Midbrain (tissue), 1 donor: ENCODE results near the gene ERC2.
"Not testable (repeated sequence)": the region's sequence is repeated elsewhere in the genome, so short reads cannot be mapped to it uniquely, and the experiment has no call there.

ENCODE experiments used
- DNase-seq: peaks from one replicate; lab custom pipeline; 2025; lab: John Stamatoyannopoulos, UW

The ERC2 gene

DNA sequence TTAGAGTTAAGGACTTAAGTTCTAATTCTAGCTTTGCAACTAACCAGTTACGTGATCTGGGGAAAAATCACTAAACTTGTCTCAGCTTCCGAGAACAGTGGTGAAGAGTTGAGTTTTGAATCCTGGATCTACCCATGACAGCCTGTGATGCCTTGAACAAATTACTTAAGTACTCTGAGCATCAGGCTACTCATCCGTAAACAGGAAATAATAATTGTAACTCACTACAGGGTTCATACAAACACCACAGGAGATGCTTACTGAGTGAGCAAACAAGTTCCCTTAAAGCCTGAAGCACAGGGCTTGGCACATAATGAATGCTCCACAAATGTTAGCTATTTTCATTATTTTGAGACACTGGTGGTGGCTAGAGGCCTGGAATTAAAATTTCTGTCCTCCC, 158.8 kb downstream of the ERC2 start:
- no peak for DNase-seq

DNA sequence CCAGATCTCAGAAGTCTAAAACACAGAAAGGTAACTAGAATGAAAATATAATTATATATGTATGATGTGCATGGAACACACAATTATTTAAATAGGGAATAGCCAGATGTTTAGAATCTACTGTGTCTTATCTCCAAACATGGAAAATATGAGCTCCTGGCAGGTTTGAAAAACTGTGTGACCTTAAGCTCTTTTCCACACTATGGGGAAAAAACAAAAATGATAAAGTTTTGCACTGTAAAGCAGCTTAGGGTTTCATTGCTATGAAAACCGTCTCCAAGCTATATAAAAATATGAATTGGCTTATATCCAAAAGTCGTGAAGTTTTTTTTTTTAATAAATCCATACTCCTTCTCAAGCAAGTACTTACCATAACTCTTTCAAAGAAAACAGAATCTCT, 159.8 kb downstream of the ERC2 start:
- DNase-seq, result no peak

DNA sequence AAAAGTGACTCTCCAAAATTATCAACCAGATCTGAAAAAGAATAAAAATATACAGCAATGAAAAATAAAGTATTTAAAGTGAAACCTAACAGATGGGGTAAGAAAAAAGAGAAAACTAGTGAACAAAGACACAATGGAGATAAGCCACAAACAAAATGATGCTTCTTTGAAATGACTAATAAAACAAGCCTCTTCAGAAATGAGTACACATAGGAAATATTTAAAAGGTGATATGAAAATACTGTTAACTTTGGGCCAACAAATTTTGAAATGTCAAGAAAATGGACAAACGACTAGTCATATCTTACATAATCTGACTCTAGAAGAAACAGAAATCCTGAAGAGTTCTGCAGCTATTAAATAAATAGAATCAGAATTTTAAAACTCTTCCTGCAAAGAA, 164.2 kb downstream of the ERC2 start:
- DNase-seq, result no peak

DNA sequence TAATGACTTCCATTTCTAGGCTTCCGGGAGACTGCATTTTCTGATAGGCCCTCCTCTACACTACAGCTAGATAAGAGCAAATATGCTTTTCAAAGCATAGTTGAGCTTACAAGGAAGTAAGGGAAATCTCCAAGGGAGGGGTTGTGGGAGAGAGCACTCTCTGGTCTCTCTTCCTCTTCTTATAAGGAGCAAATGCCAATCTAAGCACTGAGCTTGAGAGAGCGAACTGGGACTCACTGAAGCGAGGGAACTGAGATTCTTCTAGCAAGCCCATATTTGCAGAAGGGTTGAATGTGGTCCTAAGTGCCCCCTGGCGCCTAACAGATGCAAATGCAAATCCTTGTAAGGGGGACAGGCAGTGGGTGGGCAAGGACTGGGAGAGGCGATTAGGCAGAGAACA, 164.8 kb downstream of the ERC2 start:
- DNase-seq, result peak; percentile 46

DNA sequence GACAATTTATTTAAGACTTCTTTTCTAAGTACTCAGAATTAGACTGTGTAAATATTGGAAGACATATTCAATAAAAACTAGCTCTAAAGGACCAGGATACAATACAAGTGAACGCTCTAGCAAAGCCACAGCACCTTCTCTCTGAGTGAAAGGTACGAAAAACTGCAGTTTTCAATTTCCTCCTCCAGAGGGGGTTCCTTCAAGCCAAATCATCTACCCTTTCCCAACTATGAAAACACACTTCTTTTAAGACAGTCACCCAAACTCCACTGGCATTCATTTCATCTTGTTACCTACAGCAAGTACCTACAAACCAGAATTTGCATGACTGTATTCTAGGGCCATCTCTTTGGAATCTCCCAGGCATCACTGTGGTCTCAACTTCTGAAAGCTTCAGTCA, 165.8 kb downstream of the ERC2 start:
- DNase-seq, result no peak

DNA sequence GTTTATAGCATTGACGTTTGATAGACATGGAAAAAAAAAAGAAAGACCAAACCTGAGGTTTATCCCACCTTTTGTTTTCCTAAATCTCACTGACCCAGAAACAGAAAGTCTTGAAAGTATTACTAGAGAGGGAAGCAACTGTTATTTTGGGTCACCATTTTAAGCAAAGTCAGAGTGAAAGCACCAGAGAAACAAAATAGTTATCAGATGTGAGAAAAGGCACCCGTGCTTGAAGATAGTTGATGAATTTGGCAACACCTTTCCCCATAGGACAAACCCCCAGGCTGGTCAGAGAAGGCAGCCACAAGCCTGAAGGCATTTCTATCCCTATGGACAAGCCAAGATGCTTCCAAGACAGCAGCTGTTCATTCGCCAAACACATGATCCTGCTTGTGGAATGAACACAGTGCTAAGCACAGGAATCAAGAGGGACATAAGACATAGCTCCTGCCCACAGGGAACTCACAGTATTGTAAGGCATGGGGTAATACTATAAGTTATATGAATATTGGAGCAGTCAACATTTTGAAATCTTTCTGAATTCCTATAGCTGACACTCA, 170.9 kb downstream of the ERC2 start:
- DNase-seq, result no peak

DNA sequence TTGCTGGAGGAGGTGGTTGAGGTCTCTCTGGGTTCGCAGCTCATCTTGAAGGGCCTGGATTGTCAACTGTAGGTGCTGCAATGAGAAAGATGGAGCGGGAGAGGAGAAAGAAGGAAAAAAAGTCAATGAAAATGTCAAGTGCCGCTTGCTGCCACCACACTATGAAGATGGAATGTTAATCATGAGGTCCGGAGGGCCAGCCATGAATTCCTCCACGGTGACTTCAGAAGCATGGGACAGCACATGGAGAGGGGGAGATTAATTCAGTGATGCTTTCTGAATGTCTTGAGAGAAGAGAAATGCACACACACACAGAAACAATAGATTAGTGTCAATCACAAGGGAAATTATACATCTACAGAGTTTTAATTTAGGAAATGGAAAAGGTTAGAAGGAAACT, 171.9 kb downstream of the ERC2 start:
- no peak for DNase-seq

DNA sequence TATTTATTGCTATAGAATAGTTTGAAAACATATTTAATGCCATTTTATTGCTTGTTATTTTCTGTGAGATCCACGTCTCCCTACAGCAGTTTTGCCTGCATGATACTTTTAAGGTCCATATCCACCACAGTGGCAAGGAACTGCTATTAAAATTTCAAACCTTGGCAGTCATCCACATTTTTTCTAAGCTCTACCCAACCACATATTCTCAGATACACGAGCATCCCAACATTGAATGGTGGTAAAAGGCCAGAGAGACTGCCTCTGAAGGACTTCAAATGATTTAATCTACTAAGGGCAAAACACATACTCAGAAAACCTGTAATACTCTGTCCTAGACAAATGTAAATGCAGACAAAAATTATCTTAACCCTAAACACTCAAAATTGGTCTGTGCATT, 173.1 kb downstream of the ERC2 start:
- DNase-seq, result no peak

DNA sequence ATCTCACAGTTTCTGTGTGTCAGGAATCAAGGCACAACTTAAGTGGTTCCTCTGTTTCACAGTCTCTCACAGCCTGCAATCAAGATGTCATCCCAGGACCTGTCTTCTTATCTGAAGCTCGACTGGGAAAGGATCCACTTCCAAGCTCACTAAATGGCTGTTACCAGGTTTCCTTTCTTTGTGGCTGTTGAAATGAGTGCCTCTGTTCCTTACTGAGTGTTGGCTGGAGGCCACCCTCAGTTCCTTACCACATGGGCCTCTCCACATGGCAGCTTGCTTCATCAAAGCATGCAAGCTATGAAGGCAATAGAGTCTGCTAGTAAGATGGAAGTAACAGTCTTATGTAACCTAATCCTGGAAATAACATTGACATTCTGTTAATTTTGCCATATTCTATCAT, 174.0 kb downstream of the ERC2 start:
- DNase-seq, result no peak

DNA sequence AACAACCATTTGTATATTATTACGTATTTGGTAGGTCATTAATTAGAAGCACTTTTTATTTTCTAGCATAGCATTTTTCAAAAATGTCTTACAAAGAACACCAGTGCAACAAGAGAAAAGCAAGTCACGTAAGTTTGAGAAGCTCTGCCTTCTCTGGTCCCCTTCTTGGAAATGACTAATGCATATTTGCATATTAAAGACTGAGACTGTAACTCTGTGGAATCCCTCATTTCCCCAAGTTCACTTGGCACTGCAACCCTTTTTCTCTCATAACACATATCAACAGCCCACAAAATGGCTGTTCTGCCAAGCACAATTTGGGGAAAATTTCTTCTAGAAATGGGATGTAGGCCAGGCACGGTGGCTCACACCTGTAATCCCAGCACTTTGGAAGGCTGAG, 176.3 kb downstream of the ERC2 start:
- no peak for DNase-seq

DNA sequence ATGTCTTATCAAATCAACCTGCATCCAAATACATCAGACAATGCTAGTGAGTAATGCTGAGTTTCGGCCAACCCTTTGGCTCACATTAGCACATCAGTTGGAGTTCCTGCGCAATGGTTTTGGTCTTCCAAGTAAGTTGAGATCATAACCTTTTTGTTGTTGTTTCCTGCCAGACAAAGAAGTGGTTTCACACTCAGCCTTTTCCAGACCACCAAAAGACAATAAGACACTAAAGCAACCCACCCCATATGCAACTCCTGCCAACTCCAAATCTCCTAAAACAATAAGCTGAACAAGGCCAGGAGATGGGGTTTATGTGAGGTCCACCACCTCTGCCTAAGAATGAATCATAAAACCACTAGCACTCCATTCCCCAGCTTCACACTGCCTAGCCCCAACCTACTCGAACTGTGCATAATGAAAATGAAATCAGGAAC, 177.0 kb downstream of the ERC2 start:
- no peak for DNase-seq

DNA sequence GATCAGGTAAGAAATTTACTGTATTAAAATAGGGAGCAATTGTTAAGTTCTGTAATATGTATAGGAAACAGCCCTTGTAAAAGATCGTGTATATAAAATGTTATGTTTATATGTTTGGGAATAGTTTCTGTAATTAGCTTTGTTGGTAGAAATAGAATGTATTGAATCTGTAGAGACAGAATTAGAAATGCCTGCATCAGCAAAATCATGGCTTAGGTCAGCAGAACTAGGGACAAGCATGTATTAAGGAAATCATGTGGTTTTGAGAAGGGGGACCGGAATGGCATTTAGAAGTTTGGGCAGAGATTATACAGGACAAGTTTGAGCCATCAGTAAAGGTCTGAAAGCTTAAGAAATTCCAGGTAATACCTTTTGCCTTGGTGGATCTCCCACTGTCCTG, 177.9 kb downstream of the ERC2 start:
- no peak for DNase-seq

DNA sequence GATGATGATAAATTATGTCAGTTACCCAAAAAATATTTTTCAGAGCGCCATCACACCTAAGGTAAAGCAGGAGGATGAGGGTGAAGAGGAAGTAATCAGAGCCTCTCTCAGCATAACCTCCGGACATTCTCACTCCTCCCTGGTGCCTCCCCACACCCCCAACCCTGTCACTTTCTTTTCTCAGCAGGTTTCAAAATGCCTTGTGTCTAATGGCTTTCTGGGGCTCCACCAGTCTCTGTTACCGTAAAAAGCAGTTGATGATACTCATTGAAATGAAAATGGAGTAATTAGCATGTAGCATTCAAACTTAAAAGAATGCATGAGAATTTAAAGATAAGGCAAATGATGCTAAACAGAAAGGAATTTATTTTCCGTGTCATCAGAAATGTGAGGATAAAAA, 180.0 kb downstream of the ERC2 start:
- DNase-seq, result no peak

DNA sequence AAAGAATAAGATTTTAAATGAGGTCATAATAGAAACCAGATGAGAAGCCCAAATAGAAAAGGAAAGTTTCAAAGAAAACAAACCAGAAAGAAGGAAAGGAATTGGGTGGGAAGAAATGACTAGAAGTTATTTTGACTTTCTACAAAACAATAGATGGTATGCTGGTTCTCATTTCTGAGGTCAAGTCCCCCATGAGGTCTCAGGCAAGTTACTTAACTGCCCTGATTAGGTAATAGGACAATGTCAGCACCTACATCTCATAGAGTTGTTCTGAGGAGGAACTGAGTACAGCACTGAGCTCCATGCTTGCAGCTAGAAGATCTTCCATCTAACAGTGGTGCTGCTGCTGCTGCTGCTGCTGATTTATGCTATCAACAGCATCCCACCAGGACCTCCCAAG, 185.9 kb downstream of the ERC2 start:
- DNase-seq, result no peak

DNA sequence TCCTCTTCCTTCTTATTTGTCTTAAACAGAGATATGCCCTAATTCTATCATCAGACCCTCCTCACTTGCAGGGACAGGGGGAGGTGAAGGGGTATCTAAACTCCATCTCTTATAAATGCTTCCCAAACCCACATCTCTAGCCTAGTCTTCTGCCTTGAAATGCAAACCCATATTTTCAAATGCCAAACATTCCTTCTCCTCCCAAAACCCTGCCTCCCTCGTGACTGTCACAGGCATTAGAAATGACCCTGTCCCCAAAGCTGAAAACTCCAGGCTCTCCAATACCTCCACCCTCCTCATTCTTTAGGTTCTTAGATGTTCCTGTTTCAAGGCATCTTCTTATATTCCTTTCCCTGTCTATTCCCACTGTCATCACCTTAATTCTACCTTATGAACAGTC, 191.0 kb downstream of the ERC2 start:
- DNase-seq, result no peak

DNA sequence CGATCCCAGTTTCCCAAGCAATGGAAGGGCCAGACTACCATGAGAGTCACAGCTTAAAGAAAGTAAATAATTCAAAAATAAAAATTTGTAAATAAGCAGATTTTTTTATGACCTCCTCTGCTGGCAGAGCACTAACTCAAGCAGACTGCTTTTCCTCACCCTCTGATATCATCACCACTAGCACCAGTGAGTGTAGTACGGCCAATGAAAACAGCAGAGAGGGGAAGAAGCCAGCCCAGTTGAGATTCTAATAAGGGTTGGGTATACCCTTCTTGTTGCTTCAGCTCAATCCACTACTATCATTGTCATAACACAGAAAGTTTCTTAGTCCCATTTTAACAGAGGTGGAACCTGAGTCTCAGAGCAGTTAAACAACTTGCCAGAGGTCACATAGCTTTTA, 193.1 kb downstream of the ERC2 start:
- no peak for DNase-seq

DNA sequence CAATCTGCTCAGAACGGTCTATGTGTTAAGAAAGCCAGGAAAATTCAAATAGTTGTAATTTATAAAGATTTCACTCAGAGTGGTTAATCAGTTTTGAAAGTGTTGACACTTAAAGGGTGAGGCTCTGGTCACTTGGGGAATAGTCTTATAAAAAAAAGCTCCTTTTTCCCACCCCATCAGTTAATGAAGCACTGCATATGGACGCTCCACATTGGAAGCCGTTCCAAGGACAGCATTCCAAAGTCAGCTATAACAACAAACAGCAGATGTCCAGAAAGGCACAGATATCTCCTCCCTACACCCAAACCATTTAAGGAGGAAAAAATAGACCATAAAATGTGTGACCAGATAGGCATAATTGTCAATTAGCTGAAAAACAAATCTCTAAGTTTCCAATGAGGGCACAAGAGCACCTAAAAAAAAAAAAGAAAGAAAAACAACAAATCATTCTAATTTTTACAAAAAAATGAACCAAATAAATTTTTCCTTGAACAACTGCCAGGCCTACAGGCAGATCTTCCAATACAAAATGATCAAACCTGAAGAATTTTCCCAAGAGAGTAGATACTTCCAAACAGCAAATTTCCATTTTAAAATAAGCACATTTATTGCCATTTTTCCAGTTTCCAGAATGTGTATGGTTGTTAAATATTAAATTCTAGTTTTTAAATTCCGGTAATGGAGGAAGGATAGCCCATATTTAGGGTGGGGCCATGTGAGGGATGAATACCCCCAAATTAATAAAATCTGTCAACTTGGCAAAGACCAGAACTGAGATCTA, 198.3 kb downstream of the ERC2 start:
- DNase-seq, result no peak

DNA sequence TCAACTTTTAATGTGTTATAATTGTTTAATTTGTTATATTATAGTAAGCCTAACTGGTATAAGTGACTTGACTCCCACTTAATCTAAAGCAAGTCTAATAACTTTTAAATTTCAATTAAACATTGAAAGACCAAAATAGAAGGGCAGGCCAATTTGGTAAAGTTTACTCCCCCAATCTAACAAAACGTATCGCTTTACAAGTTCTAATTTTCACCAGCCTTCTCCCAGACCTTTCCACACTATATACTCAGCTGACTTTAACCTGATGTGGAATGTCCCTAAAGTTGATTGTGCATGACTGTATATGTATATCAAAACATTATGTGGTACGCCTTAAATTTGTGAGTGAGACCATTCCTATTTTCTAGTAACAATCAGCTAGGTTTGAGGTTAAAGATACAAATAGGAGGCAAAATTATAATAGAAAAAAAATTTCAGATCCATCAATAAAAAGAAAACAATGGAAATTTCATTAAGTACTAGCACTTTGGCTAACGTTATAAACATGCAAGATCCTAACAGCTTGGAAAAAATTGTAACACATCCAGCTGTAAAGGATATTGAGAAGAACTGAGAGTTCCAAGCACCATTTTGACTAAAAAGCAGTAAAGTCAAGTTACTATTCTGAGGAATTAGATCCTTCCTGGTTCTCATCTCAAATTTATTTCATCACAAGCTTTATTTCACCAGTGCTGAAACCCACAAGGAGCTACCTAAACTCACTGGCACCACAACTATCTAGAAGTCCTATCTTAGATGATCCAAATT, 199.5 kb downstream of the ERC2 start:
- no peak for DNase-seq

DNA sequence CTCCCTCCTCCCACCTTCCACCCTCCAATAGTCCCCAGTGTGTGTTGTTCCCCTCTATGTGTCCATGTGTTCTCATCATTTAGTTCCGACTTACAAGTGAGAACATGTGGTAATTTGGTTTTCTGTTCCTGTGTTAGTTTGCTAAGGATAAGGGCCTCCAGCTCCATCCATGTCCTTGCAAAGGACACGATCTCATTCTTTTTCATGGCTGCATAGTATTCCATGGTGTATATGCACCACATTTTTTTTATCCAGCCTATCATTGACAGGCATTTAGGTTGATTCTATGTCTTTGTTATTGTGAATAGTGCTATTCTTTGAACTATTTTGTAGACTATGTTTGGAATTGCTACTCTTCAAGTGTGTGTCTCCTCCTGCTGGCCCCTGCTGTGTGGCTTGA, 206.4 kb downstream of the ERC2 start:
- DNase-seq, result not testable (repeated sequence)

DNA sequence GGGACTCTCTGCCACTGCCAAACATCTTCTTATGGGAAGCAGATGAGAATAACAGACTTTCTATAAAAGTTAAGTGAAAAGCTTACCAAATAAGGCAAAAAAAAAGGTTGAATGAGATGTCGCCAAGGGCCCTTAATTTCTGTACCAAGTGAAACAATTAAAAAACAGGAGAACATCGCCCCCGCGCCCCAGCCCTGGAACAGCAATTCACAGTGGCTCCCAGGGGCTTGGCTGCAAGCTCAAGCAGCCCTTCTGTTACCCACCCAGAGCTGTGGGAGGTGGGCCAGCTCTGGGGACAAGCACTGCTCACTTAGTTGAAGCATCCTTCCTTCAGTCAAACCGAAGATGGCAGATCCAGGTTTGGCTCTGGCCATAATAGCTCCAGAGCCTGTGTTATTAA, 208.0 kb downstream of the ERC2 start:
- no peak for DNase-seq

DNA sequence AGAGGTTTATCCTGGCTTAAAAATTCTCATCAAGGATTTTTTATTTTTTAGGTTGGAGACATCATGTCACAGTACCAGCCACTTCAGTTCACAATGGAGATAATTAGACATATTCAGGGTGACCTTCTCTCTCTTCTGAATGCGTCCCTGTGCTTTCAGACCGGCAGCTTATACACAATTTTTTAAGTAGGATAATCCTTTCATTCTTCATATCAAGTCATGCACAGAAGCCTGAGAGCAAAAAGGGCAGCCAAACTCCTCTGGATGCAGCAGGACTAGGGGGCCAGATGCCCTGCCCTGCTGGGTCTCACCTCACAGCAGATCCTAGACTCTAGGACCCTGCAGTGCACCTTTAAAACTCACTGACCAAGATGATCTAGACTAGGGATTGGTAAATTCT, 210.4 kb downstream of the ERC2 start:
- DNase-seq, result no peak

DNA sequence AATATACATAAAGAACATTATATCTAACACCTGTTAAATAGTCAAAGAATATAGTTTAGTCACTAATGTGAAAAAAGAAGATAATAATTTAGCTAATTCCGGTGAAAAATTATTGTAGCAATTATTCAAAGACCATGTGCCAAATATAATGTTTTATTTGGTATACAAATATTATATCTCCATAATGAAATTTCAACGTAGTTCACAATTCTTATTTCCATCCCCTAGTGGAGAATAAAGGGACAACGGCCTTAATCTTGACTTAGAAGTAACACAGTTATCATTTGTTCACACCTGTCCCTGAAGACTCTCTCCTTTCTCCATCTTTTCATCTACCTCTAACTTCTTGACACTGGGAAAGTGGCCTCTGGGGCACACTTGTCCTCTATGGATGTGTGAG, 213.4 kb downstream of the ERC2 start:
- DNase-seq, result no peak

DNA sequence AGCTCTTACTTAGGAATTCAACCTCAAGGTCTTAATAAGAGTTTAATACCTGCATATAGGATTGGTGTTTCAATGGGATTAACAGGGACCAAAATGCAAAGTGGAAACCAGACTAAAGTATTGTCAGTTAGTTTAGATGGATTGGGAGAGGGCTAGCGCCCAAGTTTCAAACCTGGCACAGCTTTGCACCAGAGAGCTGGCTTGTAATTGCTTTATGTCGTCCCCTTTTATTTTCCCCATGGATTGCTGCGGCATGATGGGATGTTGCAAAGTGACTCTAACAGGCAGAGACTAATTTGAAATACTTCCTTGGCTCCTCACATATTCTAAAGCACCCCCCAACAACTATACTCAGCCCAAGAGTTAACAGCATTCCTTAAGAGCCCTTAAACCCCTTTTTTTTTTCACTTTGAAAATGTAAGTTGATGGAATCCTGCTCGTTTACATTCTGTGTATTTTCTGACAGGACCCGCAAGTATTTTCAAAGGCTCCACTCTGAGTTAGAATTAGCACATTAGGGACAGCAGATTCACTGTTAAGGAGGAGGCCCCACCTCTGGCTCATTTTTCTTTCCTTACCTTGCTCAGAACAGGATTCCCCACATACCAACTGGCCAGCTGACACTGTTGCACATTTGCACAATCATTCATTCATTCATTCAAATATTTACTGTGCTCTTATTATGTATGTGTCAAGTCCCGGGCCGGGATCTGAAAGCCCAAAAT, 214.2 kb downstream of the ERC2 start:
- no peak for DNase-seq
